BJ (cell line): Measurements from ENCODE around the gene ITGB3. TPM values are rescaled to one million over a fixed set of nuclear protein-coding genes. Genes with fewer than 3 reads are reported as not detected.
"Not testable (repeated sequence)": the region's sequence is repeated elsewhere in the genome, so short reads cannot be mapped to it uniquely, and the experiment has no call there.

Experiments used
- CTCF ChIA-PET: fragments of 350-600 bp; formaldehyde crosslinking; extraction: SDS; loops from one replicate; lab custom pipeline; 2021; ENCODE audit warnings: antibody characterized with exemption, inconsistent platforms; lab: Yijun Ruan, JAX
- POLR2A ChIA-PET: fragments of 300-600 bp; sonication (Branson Sonifier 250); formaldehyde crosslinking; extraction: SDS; loops from one replicate; lab custom pipeline; 2021; ENCODE audit warnings: antibody characterized with exemption; lab: Charles Lee
- DNase-seq: peaks from one replicate; pipeline ENCODE4 v3.0.0-alpha.2; 2011; ENCODE audit warnings: low read depth
- H3K27me3 ChIP-seq: 2 replicates; pipeline ENCODE4 v1.6.0; 2011; ENCODE audit warnings: low read length; ENCODE audit not compliant: control insufficient read depth, insufficient read depth
- H3K36me3 ChIP-seq: 2 replicates; pipeline ENCODE4 v1.5.1; 2011; ENCODE audit warnings: low read length; ENCODE audit not compliant: control insufficient read depth, insufficient read depth
- H3K4me3 ChIP-seq: 2 replicates; pipeline ENCODE4 v1.5.1; 2011; ENCODE audit warnings: low read depth, mild to moderate bottlenecking, control low read depth, low read length
- CTCF ChIP-seq: IDR thresholded peaks from 2 replicates; pipeline ENCODE4 v1.5.1; 2011; ENCODE audit warnings: low read depth, mild to moderate bottlenecking, control low read depth, inconsistent platforms, low read length, moderate library complexity; ENCODE audit not compliant: insufficient read depth
- polyA plus RNA-seq: library from polyadenylated mRNA; depleted of rRNA; stranded (reverse); fragments of >200 nt; gene quantifications from 2 replicates; pipeline ENCODE4 v1.2.3, GENCODE V29; 2011

Gene ITGB3
- polyA plus RNA-seq, 1 experiment: 6.3 TPM

DNA sequence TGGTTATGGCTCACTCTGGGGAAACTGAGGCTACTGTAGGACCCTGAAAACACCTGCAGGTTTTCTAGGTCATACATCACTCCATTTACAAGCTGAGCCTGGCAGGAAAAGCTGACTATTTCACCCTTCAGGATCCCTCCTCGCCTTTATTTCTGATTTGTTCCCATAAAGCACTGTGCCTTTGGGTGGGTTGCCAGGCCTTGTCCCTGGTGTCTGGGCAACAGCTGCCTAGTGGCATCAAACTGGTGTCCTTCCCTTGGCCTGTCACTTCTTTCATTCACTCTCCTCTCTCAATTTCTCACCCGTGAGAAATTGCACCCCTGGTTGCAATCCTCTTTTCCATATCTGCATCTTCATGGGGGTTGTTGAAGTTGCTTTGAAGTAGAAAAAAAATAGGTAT lies 42.8 kb upstream of the ITGB3 start:
- Histone ChIP-seq H3K27me3 (peaks cover 2% of the 10 kb centered on the region; the same call in 1 of the 2 replicates), H3K36me3 (no peaks in the 10 kb centered on the region), H3K4me3 (no peak overlapping the region)
- CTCF ChIA-PET: interaction anchor here (0.7 to 1.4 kb wide), 4 partner anchors 15 to 487 kb away, joined by 3 to 7 read pairs (median 4); no protein-coding TSS in a partner anchor
- no peak for TF ChIP-seq CTCF
- DNase-seq: no peak
- POLR2A ChIA-PET: no interaction called here

DNA sequence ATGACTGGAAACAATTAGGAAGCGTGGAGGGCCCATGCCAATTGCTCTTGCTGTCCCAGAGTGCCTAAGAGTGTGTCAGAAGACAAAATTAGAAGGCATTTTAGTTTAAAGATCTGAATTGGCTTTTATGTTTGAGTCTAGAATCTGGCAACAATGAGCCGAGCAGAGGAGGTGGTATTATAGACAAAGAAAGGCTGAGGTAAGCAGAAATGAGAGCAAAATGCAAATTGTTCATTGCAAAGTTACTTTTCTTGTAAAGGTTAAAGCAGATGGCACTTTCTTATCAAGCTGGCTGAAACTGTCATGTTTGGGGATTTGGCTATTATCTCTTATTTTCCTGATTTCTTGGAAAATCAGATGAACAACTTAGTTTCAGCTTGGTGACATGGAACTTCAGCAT lies 41.2 kb upstream of the ITGB3 start:
- no peak for TF ChIP-seq CTCF
- Histone ChIP-seq H3K4me3 (no peak overlapping the region), H3K36me3 (no peaks in the 10 kb centered on the region), H3K27me3 (peaks cover 2% of the 10 kb centered on the region; the same call in 1 of the 2 replicates)
- POLR2A ChIA-PET: no interaction called here
- CTCF ChIA-PET: no interaction called here
- DNase-seq: no peak

DNA sequence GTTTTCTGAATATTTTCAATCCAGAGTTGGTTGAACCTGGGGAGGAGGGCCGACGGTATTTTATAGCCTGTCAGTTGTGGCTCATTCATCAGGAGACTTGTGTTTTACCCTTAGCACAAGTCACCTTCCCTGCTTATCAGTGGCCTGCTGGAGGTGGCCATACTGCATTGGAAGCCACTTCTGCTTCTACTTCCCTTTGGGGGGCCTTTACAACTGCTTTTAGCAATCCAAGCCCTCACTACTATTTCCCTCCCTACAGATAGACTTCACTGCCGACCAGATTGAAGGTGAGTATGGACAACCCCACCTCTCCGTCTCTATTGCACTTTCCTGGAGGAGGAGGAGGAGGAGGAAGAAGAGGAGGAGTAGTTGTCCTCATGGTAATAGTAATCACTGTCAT lies 40.1 kb upstream of the ITGB3 start:
- no peak for DNase-seq
- Histone ChIP-seq H3K36me3 (no peaks in the 10 kb centered on the region), H3K27me3 (peaks cover 2% of the 10 kb centered on the region; the same call in 1 of the 2 replicates), H3K4me3 (no peak overlapping the region)
- ChIA-PET CTCF (no interaction called here), POLR2A (no interaction called here)
- TF ChIP-seq CTCF: no peak

- Histone ChIP-seq H3K27me3 (peaks cover 2% of the 10 kb centered on the region; the same call in 1 of the 2 replicates), H3K4me3 (no peak overlapping the region), H3K36me3 (no peaks in the 10 kb centered on the region)
- DNase-seq: no peak
- no peak for TF ChIP-seq CTCF
- ChIA-PET CTCF (no interaction called here), POLR2A (no interaction called here)
Observed at GRCh38 chr17:47214931-47215330, 38.7 kb upstream of the ITGB3 start.

GRCh38 chr17:47216821-47217220 lies 36.8 kb upstream of the ITGB3 start:
- POLR2A ChIA-PET: not testable (repeated sequence)

GRCh38 chr17:47217279-47217678 lies 36.3 kb upstream of the ITGB3 start:
- H3K4me3 ChIP-seq, DNase-seq, H3K36me3 ChIP-seq, H3K27me3 ChIP-seq, POLR2A ChIA-PET: not testable (repeated sequence)
- CTCF ChIA-PET: interaction anchor here (0.7 kb wide), 1 partner anchor 27 kb away, joined by 3 read pairs; no protein-coding TSS in a partner anchor

More at GRCh38 chr17:47216821-47217220, 36.8 kb upstream of the ITGB3 start:
- H3K4me3 ChIP-seq, H3K36me3 ChIP-seq, CTCF ChIA-PET, H3K27me3 ChIP-seq, DNase-seq: not testable (repeated sequence)
